IMR-90 (cell line): ENCODE measurements around the gene ARV1. TPM values are rescaled to one million over a fixed set of nuclear protein-coding genes. Genes with fewer than 3 reads are reported as not detected.

Experiments used
- ATAC-seq: fragments of 200-7000 bp; cut with Tn5 transposase; 2 replicates; pipeline ENCODE4 v1.9.1; 2020; ENCODE audit warnings: low read depth, mild to moderate bottlenecking, moderate library complexity
- BruUV-seq: library from RNA; stranded (reverse); fragments of 400-500 nt; replicated peaks from 2 replicates; lab custom pipeline; 2021; lab: Mats Ljungman, UMichigan
- CTCF ChIA-PET: fragments of 300-600 bp; formaldehyde crosslinking; extraction: SDS; loops from one replicate; lab custom pipeline; 2021; ENCODE audit warnings: antibody characterized with exemption; lab: Yijun Ruan, JAX
- POLR2A ChIA-PET: fragments of 300-600 bp; sonication (Branson Sonifier 250); formaldehyde crosslinking; loops from one replicate; lab custom pipeline; 2022; ENCODE audit warnings: antibody characterized with exemption; ENCODE audit not compliant: unreplicated experiment; lab: Charles Lee
- DNase-seq: peaks from one replicate; pipeline ENCODE4 v3.0.0; 2013
- H2AFZ ChIP-seq: replicated peaks from 2 replicates; pipeline ENCODE3; 2013; ENCODE audit warnings: low read length, mild to moderate bottlenecking; ENCODE audit not compliant: poor library complexity
- H2AK5ac ChIP-seq: 2 replicates; pipeline ENCODE4 v1.6.1; 2013; ENCODE audit warnings: low read depth, low read length, inconsistent platforms
- H2AK9ac ChIP-seq: replicated peaks from 2 replicates; pipeline ENCODE3; 2013; ENCODE audit warnings: mild to moderate bottlenecking, low read depth, low read length, moderate library complexity; ENCODE audit not compliant: poor library complexity
- H2BK120ac ChIP-seq: 2 replicates; pipeline ENCODE4 v1.6.1; 2013; ENCODE audit warnings: low read depth, low read length, inconsistent platforms
- H2BK15ac ChIP-seq: 3 replicates; pipeline ENCODE4 v1.6.1; 2013; ENCODE audit warnings: low read depth, low read length, inconsistent platforms
- H2BK20ac ChIP-seq: 2 replicates; pipeline ENCODE4 v1.6.1; 2013; ENCODE audit warnings: low read depth, mild to moderate bottlenecking, inconsistent platforms, low read length, moderate library complexity
- H2BK5ac ChIP-seq: 2 replicates; pipeline ENCODE4 v1.6.1; 2013; ENCODE audit warnings: mild to moderate bottlenecking, low read depth, low read length, inconsistent platforms; ENCODE audit not compliant: poor library complexity, severe bottlenecking
- H3K14ac ChIP-seq: replicated peaks from 2 replicates; pipeline ENCODE4 v1.6.1; 2013; ENCODE audit warnings: low read depth, low read length, inconsistent platforms
- H3K18ac ChIP-seq: 2 replicates; pipeline ENCODE4 v1.6.1; 2013; ENCODE audit warnings: low read depth, low read length, control low read depth
- H3K23ac ChIP-seq: 2 replicates; pipeline ENCODE4 v1.6.1; 2013; ENCODE audit warnings: low read depth, low read length, inconsistent platforms
- H3K27ac ChIP-seq: 2 replicates; pipeline ENCODE4 v1.5.1; 2013; ENCODE audit warnings: mild to moderate bottlenecking, control low read depth, low read length; ENCODE audit not compliant: insufficient read depth
- H3K27me3 ChIP-seq: 2 replicates; pipeline ENCODE4 v1.6.1; 2013; ENCODE audit warnings: low read length; ENCODE audit not compliant: control insufficient read depth, insufficient read depth
- H3K36me3 ChIP-seq: 2 replicates; pipeline ENCODE4 v1.6.1; 2013; ENCODE audit warnings: low read length, mixed read lengths; ENCODE audit not compliant: control insufficient read depth, insufficient read depth
- H3K4ac ChIP-seq: 2 replicates; pipeline ENCODE4 v1.6.1; 2013; ENCODE audit warnings: low read depth, low read length, inconsistent platforms
- H3K4me1 ChIP-seq: 2 replicates; pipeline ENCODE4 v1.6.1; 2013; ENCODE audit warnings: low read length, mixed read lengths; ENCODE audit not compliant: control insufficient read depth, insufficient read depth
- H3K4me2 ChIP-seq: 2 replicates; pipeline ENCODE4 v1.6.1; 2013; ENCODE audit warnings: low read depth, mild to moderate bottlenecking, control low read depth, low read length, moderate library complexity
- H3K4me3 ChIP-seq: 2 replicates; pipeline ENCODE4 v1.5.1; 2013; ENCODE audit warnings: low read depth, mild to moderate bottlenecking, control low read depth, low read length, moderate library complexity; ENCODE audit not compliant: insufficient read depth
- H3K56ac ChIP-seq: 2 replicates; pipeline ENCODE4 v1.6.1; 2013; ENCODE audit warnings: low read length, inconsistent platforms; ENCODE audit not compliant: insufficient read depth; ENCODE audit errors: extremely low read depth
- H3K79me1 ChIP-seq, 2 experiments: 2 replicates each; pipeline ENCODE4 v1.6.1; 2013; ENCODE audit warnings: low read length in 2 of 2, inconsistent platforms in 1 of 2, low read depth in 1 of 2
- H3K9ac ChIP-seq: 2 replicates; pipeline ENCODE4 v1.6.1; 2013; ENCODE audit warnings: low read depth, low read length, control low read depth
- H3K9me1 ChIP-seq: 2 replicates; pipeline ENCODE4 v1.6.1; 2013; ENCODE audit warnings: low read length, inconsistent platforms; ENCODE audit not compliant: insufficient read depth
- H3K9me3 ChIP-seq: 2 replicates; pipeline ENCODE4 v1.6.1; 2013; ENCODE audit warnings: low read length; ENCODE audit not compliant: control insufficient read depth, insufficient read depth
- H4K20me1 ChIP-seq: 2 replicates; pipeline ENCODE4 v1.6.1; 2013; ENCODE audit warnings: low read length, inconsistent platforms; ENCODE audit not compliant: insufficient read depth
- H4K5ac ChIP-seq: 2 replicates; pipeline ENCODE4 v1.6.1; 2013; ENCODE audit warnings: mild to moderate bottlenecking, low read depth, low read length, control low read depth
- H4K8ac ChIP-seq, 2 experiments: 2 replicates each; pipeline ENCODE4 v1.6.1; 2013; ENCODE audit warnings: low read depth in 2 of 2, low read length in 2 of 2, control low read depth in 1 of 2, inconsistent platforms in 1 of 2
- H4K91ac ChIP-seq: 2 replicates; pipeline ENCODE4 v1.6.1; 2013; ENCODE audit warnings: low read depth, low read length, inconsistent platforms; ENCODE audit not compliant: insufficient read depth
- CEBPB ChIP-seq: IDR thresholded peaks from 2 replicates; pipeline ENCODE4 v1.6.1; 2012; ENCODE audit warnings: low read depth, low read length, improper control_type of control experiment
- MAZ ChIP-seq: IDR thresholded peaks from 2 replicates; pipeline ENCODE4 v1.6.1; 2012; ENCODE audit warnings: low read depth, mild to moderate bottlenecking, low read length, improper control_type of control experiment, moderate library complexity, borderline replicate concordance
- WGBS, 2 experiments: methylation state at CpG; one replicate each; pipeline versions ENCODE4 v1.1.5 to v1.1.7; 2013; ENCODE audit warnings: missing lambda C conversion rate in 2 of 2; ENCODE audit not compliant: insufficient read length in 1 of 2; ENCODE audit errors: extremely low coverage in 2 of 2; 5-methylcytosine and 5-hydroxymethylcytosine counted together
- dilution Hi-C: fragments of 300-500 bp; cut with HindIII; formaldehyde crosslinking; loops from one replicate; pipeline ENCODE4 v1.14.3; 2018; ENCODE audit warnings: low sequenced_read_pairs; ENCODE audit not compliant: unreplicated experiment
- in situ Hi-C: fragments of 300-500 bp; cut with MboI; formaldehyde crosslinking; loops from 3 replicates; pipeline ENCODE4 v1.14.3; 2019; ENCODE audit warnings: low sequenced_read_pairs, inconsistent platforms, mixed read lengths
- intact Hi-C: fragments of 100-400 bp; cut with micrococcal nuclease; formaldehyde crosslinking; loops from 2 replicates; pipeline ENCODE4 v1.10.0; 2022
- polyA plus RNA-seq, 3 experiments: library from polyadenylated mRNA; depleted of rRNA; stranded (reverse); fragments of >200 nt; gene quantifications; 2 replicates each; pipeline ENCODE4 v1.2.3, GENCODE V29; 2012; ENCODE audit warnings: low replicate concordance in 1 of 3
- total RNA-seq: library from RNA; depleted of rRNA; stranded (reverse); fragments of >200 nt; gene quantifications from 2 replicates; pipeline ENCODE4 v1.2.3, GENCODE V29; 2012

The ARV1 gene
- total and polyA plus RNA-seq, 2 of the 4 experiments (the other 2 are of a cell fraction), result 19.0 to 22.9 TPM

DNA sequence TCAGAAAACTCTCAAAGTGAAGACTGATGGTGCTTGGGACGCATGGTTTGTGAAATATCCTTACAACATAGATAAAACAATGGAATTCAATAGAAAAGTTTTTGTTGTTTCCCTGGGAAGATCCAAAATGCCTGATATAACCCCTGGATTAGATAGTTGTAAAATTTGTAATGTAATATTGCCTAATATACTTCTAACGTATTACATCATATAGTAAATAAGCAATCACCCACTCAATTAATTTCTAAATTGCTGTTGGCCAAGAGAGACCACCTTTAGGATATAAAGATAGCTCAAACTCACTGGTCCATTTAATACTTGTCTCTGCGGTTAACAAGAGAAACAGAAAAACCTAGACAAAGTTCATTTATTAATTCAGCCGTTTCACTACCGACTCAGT lies 42.4 kb upstream of the ARV1 start:
- Histone ChIP-seq H3K27ac (no peak overlapping the region), H2BK120ac (peak overlapping the region; percentile 43), H2AK9ac (no peak overlapping the region), H3K56ac (no peak overlapping the region), H2AK5ac (no peak overlapping the region), H4K20me1 (no peaks in the 10 kb centered on the region), H4K91ac (no peak overlapping the region), H3K9me1 (no peaks in the 10 kb centered on the region; the same call in 1 of the 2 replicates), H3K23ac (no peak overlapping the region), H4K8ac (no peak overlapping the region), H3K27me3 (no peaks in the 10 kb centered on the region), H3K14ac (no peak overlapping the region), H4K5ac (no peak overlapping the region), H3K9ac (no peak overlapping the region), H3K4ac (no peak overlapping the region; the same call in 1 of the 2 replicates), H3K79me1 (no peaks in the 10 kb centered on the region), H3K4me2 (no peak overlapping the region), H3K18ac (no peak overlapping the region), H3K4me1 (peaks cover 7% of the 10 kb centered on the region), H2AFZ (no peak overlapping the region), H3K4me3 (no peak overlapping the region), H2BK5ac (no peak overlapping the region), H3K36me3 (no peaks in the 10 kb centered on the region), H2BK20ac (no peak overlapping the region; the same call in 1 of the 2 replicates), H3K9me3 (no peaks in the 10 kb centered on the region), H2BK15ac (0 out of 3 replicates have a peak overlapping the region, but pooled peaks have one; percentile 5)
- dilution Hi-C loops (no loop called here), intact Hi-C loops (loop anchor here (5.0 kb wide), 1 partner anchor 41 kb away; the partner anchor contains the start of genes ARV1 and TTC13), in situ Hi-C loops (no loop called here)
- 100% methylated on average over 1 of the region's 5 CpGs; no CpG with 5 or more reads in 1 of the 2 experiments for WGBS, 2 experiments
- ATAC-seq (no peak), DNase-seq (no peak)
- TF ChIP-seq CEBPB, result peak; percentile 41; the same call in 1 of the 2 replicates
- no peak for TF ChIP-seq MAZ
- BruUV-seq, result no TSS peak
- ChIA-PET CTCF (interaction anchor here (0.5 kb wide), 1 partner anchor 260 kb away, joined by 7 read pairs; no protein-coding TSS in a partner anchor), POLR2A (no interaction called here)
